OCI-M1 (cell line): Measurements from ENCODE around the gene THAP12.

Experiments
- DNase-seq: peaks from one replicate; lab custom pipeline; 2025; lab: John Stamatoyannopoulos, UW

THAP12 gene

DNA sequence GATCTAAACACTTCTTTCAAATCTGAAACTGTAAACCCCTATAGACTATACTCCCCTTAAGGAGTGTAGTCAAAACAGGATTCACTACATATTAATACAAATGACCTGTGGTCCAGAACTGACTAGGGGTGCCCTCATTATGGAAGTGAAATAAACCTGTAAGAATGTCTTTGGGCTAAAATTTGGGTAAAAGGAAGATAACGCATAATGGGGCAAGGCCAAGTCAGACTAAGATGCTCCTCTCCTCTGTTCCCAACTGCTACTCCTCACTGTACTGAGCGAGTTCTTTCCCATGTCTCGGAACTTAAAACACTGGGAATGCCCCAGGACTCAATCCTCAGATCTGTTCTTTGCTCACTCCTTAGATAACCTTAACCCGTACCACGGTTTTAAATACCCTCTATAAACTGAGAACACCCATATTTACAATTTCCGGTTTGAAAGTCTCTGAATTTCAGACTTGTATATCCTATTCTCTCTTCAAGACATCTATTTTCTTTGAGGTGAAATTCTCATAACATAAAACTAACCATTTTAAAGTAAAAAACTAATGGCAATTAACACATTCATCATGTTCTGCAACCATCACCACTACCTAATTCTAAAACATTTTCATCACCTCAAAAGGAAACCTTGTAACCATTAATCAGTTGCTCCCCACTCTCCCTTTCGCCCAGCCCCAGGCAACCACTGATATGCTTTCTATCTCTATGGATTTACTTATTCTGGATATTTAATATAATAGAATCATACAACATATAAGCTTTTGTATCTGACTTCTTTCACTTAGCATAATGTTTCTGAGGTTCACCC, 4.0 kb downstream of the THAP12 start:
- DNase-seq: no peak

DNA sequence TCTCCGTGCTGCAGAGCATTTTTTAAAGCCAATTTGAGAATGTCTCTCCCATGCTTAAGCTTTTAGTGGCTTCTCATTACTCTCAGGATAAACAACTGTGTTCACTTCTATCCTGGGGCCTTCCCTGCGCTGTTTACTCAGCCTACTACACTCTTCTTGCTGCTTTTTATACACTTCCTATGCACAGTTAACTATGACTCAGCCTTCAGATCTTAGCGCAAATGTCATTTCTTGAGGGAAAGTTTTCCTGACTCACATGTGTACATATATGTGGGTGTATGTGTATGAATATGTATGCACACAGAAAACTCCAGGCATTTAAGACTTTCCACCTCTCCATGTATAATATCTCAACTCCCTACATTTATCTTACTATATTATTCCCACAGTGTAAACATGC, 9.8 kb downstream of the THAP12 start:
- peak; percentile 56 for DNase-seq

DNA sequence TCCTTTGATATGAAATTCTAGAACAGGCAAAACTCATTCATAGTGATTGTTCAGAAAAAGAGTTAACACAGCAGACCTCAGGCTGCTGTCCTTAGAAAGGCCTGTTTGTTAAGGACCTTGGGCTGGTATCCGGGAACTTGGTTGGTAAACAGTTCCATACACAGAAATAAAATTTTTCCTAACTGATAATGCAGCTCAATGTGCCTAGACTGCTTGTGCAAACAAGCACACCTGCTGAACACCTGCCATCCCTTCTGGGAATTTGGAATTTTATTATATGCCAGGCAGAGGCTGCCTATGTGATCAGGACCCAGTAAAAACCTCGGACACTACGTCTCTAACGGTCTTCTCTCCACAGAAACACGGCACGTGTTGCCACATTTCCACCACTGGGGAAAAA, 11.5 kb downstream of the THAP12 start:
- DNase-seq: no peak

DNA sequence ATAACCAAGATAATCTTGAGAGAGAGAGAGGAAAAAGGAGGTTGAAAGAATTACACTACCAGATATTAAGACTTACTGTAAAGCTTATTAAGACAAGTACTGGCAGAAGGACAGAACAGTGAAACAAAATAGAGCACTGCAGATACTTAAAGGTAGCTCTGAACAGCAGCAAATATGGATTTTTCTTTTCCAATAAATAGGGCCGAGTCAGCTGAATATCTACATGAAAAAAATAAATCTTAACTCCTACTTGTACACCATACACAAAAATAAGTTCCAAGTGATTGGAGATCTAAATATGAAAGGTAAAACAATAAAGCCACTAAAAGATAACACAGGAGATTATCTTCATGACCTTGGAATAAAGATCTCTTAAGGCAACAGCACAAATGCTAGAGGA, 12.4 kb downstream of the THAP12 start:
- DNase-seq: no peak

DNA sequence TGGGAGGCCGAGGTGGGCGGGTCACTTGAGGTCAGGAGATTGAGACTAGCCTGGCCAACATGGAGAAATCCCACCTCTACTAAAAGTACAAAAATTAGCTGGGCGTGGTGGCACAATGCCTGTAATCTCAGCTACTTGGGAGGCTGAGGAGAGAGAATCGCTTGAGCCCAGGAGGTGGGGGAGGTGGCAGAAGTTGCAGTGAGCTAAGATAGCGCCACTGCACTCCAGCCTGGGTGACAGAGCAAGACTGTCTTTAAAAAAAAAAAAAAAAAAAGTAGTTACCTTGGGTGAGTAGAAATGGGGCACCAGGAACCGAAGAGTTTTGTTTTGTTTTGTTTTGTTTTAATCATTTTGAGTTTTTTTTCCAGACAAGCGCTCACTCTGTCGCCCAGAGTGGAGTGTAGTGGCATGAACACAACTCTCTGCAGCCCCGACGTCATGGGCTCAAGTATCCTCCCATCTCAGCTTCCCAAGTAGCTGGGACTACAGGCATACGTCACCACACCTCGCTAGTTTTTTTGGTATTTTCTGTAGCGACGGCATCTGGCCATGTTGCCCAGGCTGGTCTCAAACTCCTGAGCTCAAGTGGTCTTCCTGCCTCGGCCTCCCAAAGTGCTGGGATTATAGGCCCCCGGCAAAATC, 15.8 kb downstream of the THAP12 start:
- peak; percentile 66 for DNase-seq

DNA sequence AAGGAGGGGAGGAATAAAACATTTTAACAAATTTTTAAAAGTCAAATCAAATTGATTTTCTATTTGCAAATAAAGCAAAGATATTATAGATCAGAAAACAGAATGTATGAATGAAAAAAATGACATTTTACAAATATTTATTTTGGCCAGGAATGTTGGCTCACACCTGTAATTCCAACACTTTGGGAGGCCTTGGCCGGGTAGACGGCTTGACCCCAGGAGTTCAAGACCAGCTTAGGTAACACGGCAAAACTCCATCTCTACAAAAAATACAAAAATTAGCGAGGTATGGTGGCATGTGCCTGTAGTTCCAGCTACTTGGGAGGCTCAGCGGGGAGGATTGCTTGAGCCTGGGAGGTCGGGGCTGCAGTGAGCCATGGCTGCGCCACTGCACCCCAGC, 18.2 kb downstream of the THAP12 start:
- DNase-seq: no peak

DNA sequence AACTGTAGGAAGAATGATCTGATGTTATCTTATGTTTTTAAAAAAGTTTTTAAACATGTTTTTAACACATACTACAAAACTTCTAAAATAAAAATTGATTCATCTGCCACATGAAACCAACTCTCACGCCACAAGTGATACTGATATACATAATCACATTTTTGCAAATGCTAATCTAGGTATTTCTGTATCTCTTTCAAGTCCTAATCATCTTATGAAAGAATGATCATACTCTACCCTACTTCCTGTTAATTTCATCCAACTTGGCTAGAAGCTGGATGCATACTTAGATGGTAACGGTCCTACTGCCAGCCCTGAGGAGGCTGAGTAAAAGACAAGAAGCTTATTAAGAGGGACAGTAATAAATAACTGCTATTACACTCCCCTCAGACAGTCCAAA, 19.2 kb downstream of the THAP12 start:
- DNase-seq: no peak

DNA sequence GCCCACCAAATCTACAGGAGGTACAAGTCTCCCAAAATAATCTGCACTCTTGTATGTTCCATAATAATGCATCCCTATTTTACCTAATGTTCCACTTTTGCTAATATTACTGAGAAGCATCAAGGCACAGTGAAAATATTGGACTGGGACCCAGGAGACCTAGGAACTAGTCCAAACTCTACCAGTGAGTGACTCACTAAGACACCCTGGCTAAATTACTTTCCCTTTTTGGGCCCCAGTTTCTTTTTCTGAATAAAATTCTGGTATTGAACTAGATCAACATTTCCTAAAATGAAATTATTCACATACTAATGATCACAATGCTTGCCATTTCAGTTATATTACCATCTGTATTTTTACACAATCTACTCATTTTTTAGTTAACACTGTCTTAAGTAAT, 19.6 kb downstream of the THAP12 start:
- DNase-seq: no peak

DNA sequence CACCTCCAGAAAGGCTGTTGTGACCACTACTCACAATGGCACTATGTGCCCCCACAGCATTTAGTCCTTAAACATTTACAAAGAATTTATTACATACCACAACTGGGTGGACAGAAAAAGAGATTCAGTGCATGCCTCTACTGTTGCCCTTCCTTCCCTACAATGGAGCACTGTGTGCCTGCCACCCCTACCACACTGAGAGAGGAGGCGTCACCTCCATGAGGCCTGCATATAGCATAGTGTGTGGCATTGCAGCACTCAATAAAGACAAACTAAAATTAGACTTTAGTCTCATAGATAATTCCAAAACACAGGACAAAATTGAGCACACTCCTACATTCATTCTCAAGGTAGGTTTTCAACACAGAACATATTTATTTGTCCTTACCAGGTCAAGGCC, 25.8 kb downstream of the THAP12 start:
- no peak for DNase-seq

DNA sequence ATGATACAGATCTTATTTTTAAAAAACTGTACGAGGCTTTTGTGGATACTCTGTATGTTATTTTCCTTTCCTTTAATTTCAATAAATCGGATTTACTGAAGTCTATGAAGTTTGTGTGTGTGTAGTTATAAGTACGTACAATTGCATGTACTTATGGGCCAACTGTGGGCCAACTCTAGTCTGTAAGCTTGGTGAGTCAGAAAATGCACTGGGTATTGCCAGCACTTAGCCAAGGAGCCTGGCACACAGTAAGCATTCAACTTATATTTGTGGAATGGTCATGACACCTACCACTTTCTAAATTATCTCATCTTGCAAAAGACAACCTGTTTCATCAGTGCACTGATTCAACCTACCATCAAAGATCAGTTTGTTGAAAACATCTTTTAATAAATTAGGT, 32.6 kb downstream of the THAP12 start:
- no peak for DNase-seq

DNA sequence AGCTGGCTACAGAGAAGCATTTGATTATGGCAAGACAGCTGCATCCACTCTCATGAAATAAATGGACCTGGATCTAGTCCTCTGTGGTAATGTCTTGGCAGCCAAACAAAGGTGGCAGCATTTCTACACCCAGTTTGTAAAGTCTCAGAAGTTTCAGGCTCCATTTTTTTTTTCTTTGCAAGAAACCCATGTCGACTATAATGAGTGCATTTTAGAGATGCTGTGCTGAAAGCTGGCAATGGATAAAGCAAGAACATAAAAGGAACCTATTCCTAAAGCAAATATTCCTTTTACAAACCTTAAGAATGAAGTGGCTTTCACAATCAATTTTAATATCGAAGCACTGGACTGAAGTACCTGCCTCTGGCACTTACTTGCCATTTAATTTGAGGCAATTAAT, 33.5 kb downstream of the THAP12 start:
- no peak for DNase-seq

DNA sequence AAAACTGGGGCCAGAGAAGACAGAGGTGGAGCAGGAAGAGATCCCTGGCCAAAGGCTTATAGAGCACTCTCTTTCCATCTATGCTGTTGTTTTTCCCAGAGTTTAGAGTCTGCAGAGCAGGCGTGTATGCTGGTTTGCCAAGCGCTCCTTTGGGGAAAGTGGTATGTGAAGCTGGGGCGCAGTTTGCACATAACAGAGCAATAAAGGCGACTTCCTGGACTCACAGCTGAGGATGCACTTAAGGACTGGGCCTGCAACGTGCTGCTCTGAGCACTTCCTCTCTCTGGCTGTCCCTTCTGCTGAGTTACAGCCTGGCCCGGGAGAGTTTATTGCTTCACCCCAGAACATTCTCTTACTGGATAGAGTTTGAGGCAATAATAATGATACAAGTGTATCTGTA, 41.7 kb downstream of the THAP12 start:
- DNase-seq: peak; percentile 72

DNA sequence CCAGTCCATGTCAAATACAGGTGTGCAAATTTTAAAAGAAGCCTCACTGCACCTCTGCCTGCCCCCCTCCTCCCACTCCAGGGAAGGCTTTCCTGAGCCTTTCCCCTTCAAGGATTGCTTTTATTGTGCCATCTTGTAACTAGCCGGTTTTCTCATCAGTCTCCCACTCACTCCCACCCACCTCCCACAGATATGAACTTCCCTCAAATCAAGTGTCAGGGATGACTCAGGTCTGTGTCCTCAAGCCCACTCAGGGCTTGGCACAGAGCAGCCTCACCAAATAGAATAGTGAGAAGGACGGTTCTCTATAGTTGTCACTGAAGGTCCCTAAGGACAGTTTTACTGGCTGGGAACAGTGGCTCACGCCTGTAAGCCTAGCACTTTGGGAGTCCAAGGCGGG, 43.0 kb downstream of the THAP12 start:
- DNase-seq: no peak

DNA sequence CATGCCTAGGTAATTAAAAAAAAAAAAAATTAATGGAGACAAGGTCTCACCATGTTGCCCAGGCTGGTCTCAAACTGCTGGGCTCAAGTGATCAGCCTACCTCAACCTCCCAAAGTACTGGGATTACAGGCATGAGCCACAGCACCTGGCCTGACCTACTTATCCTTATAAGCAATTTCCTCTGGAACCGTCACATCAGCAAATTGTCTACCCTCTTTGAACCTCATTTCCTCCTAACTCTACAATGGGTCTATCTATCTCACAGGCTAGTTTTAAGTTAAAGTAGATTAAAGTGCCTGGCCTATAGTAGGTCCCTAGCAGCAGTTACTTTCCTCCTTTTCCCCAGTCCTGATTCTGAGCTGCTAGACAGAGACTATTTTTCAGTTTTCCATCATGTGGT, 43.5 kb downstream of the THAP12 start:
- DNase-seq: no peak

DNA sequence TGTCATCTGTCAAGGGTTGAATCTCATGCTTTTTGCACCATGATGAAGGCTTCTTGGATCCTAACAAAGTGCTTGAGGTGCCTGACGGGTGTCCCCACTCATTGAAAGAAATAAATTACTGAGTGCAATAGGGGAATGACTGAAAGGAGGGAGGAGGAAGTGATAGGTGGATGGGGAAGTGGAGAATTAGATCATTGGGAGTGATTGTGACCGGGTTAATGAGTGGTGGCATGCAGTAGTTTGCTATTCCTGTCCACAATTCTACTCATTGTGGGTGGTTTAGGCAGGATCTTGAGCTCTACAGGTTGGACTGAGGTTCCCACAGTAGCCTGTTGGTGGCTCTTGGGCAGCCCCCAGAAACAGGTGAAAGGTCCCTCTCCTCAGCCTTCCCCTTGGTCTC, 44.3 kb downstream of the THAP12 start:
- no peak for DNase-seq

DNA sequence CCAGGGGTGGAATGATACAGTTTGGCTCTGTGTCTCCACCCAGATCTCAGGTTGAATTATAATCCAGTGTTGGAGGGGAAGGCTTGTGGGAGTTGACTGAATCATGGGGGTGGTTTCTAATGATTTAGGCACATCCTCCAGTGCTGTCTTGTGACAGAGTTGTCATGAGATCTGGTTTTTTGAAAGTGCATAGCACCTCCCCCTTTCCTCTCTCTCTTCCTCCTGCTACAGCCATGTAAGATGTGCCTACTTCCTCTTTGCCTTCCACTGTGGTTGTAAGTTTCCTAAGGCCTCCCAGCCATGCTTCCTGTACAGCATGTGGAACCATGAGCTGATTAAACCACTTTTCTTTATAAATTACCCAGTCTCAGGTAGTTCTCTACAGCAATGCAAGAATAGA, 45.1 kb downstream of the THAP12 start:
- DNase-seq: peak; percentile 90

DNA sequence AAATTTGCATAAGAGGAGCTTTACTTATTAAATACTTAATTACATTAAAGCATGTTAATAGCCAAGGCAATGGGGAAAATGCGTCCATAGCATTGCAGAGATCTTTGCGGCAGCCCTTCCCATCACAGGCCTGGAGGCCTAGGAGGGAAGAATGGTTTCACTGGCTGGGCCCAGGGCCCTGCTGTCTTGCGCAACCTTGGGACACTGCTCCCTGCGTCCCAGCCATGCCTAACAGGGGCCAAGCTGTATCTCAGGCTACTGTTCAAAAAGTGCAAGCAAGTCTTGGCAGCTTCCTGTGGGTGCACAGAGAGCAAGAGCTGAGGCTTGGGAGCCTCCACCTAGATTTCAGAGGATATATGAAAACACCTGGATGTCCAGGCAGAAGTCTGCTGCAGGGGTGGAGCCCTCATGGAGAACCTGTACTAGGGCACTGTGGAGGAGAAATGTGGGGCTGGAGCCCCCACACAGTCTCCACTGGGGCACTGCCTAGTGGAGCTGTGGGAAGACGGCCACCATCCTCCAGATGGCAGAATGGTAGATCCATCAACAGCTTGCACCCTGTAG, 46.0 kb downstream of the THAP12 start:
- no peak for DNase-seq

DNA sequence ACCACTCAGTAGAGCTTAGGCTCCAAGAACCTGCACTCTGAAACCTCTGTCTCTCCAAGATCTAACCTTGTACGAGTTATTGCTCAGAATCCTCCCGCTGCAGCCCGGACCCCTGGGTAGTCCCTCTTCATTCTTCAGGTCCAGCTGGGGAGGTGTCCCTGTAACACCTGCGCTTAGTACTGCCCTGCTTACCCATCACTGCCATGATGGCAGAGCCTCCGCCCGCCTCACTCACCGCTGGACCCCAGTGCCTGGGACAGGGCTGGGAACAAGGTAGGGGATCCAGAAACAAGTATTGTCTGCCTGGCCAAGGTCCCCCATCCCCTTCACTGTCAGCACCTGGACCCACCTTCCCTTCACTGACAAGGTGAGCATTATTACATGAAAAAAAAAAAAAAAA, 50.3 kb downstream of the THAP12 start:
- no peak for DNase-seq

DNA sequence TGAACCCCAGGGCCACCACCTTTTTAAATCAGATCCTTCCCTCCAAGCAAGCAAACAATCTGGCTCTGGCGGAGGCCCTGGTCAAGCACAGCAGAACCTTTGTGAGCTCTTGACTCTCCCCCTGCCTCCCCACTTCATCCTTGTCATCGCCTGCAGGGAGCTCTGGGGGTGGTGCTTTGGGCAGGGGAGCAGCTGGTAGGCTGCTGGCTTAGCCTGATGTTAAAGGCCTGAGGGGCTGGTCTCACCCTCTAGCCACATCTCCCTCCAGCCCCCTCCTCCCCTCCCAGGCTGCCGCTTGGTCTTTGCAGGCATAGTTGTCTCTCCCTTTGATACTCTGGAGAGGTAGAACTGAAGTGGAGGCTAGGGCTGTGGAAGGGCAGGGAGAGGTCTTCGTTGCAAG, 50.9 kb downstream of the THAP12 start:
- DNase-seq: no peak

DNA sequence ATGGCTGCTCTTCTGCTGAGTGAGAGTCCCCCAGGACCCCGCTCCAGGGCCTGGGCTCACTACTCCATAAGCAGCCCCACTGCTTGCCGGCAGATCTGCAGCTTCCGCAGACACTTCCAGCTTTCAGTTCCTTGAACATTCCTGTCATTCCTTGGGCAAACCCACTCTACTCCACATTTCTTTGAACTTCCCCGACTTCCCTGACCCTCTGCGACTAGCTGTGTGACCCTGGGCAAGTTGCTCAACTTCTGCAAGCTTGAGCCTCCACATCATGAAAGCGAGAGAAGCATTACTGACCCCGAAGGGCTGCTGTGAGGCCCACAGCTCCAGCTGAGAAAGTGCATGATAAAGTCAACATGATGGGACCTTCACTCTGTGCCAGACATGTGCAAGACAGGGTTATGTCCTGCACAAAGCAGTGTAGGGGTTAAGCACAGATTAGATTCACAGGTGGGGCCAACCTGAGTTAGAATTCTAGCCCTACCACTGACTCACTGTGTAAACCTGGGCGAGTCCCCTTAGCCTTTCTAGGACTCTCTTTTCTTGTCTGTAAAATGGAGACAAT, 51.8 kb downstream of the THAP12 start:
- no peak for DNase-seq

DNA sequence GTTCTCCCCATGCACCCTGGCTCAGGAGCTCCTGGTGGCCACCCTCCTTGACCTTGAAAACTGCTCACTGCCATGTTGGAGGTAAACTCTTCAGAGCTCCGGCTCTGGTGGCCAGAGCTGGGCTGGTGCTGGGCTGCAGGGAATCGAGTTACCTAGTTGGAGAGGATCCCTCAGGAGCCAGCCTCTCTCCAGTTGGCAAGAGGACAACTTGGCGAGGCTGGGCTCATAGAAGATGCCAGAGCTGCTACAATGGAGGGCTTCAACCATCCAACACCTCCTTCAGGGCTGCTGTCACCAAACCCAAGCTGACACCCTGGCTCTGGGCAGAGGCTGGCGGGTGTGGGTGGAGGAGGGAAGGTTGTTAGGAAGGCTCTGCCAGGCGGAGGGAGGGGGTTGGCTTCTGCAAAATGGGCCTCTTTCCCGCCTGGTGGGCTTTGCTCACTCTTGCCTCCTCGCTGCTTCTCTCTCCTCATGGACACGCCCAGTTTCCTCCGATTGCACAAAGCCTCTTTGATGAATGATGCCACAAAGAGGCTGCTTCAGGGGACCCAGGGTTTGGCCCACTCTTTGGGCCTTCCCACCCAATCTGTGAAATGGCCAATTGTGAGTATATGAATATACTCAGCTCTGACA, 53.1 kb downstream of the THAP12 start:
- DNase-seq: no peak

DNA sequence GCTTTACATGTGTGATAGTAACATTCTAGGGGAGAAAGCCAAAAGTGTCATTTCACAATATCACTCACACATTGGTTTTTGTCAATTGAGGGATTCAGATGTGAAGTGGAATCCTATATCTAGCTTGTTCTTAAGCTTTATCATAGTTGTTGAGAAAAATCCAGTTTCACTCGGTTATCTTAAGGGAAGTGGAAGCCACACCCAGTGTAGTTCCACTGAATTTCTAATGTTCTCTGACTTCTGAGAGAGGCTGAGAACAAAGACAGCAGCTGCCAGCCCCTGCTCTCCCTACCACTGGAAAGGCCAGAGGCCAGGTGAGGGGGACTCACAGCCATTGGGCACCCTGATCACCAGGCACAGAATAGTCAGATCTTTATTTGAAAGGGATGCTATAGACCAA, 53.7 kb downstream of the THAP12 start:
- DNase-seq: peak; percentile 85

DNA sequence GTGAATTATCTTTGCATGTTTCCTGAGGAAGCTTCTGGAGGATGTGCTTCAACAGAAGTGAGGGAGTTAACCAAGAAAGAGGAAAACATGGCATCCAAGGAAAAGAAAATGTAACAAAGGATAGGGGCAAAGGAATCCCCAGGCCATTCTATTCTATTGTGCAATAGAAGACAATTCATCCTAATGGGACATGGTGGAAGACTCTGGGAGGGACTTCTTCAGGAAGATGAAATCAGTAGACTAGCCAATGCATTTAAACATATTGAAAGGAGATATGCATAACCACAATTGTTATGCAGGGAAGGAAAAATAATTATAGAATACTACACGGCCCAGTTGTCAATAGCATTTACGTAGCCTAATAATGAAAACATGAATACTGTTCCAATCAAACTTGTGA, 55.7 kb downstream of the THAP12 start:
- DNase-seq: no peak
